ENCODE measurements around the gene CMKLR1.
A peak's percentile ranks its signal among the peaks of the same experiment; 100 is the strongest.

CMKLR1 gene, protein sequence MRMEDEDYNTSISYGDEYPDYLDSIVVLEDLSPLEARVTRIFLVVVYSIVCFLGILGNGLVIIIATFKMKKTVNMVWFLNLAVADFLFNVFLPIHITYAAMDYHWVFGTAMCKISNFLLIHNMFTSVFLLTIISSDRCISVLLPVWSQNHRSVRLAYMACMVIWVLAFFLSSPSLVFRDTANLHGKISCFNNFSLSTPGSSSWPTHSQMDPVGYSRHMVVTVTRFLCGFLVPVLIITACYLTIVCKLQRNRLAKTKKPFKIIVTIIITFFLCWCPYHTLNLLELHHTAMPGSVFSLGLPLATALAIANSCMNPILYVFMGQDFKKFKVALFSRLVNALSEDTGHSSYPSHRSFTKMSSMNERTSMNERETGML

DNA sequence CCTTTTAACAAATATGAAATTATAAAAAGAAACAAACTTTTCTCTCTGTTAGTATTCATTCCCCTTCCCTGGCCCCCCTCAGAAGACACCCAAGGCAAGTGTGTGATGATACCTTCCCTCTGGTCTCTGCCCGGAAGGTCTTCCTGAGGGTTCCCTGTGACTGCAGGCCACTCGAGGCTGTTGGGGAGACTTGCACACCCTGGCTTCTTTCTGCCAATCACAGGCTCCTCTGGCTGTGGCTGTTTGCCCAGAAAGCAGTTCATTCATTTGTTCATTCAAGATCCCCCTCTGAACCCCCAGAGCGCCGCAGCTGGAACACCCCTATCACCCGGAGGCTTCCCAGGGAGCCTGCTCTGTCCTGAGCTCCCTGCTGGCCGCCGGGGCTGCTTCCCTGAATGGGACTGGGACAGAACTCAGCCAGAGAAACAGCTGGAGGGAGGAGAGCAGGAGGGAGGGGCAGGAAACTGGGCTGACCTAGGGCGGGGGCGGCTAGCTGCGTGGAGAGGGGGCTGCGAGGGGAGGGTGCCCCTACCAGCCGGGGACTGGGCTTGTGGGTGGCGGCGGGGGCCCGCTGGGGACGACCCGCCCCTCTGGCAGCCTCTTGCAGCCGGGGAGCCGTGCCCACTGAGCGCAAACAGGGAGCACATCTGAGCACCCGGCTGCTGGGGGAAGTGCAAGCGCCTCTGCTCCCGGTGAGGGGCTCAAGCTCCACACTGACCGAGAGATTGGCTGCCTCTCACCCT is at the start of gene CMKLR1:
CMKLR1 (minus strand) TSS at position 397 of the 743 bp plus-strand sequence. CDS start 45,720 bp downstream, outside the sequence.
- no peak within 1 kb of the TSS for H3K9ac ChIP-seq
- no peak within 1 kb of the TSS for H3K27ac ChIP-seq
- no peak within 1 kb of the TSS for H3K4me3 ChIP-seq
- no peaks in the 10 kb centered on the region for H3K9me3 ChIP-seq
- peaks cover 11% of the 10 kb centered on the region; the same call in 1 of the 2 replicates for H3K4me1 ChIP-seq
- H4K20me1 ChIP-seq = peaks cover 40% of the 10 kb centered on the region; the same call in 1 of the 2 replicates
- H3K36me3 ChIP-seq = no peaks in the 10 kb centered on the region
- peaks cover 64% of the 10 kb centered on the region for H3K27me3 ChIP-seq
- no peak for TF ChIP-seq Cebpa-rat (IDR thresholded peaks at IDR 0.05)
- H3K4me2 ChIP-seq = peak within 1 kb of the TSS; percentile 2; the same call in 1 of the 2 replicates

DNA sequence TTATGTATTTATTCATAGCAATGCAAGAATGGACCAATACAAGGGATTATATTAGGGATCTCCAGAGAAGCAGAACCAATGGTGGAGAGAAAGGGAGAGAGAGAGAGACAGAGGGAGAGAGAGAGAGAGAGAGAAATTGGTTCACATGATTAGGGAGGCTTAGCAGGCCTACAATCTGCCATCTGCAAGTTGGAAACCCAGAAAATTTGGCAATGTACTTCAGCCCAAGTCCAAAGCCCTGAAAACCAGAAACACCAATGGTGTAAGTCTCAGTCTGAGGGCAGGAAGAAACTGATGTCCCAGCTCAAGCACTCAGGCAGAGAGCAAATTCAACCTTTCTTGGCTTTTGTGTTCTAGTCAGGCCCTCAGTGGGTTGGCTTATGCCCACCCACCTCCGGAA is 48.7 kb upstream of the CMKLR1 start:
- no peak overlapping the region for H3K4me3 ChIP-seq
- no peaks in the 10 kb centered on the region for H3K36me3 ChIP-seq
- H3K9ac ChIP-seq = no peak overlapping the region
- H3K27me3 ChIP-seq = no peaks in the 10 kb centered on the region
- H3K9me3 ChIP-seq = peaks cover 15% of the 10 kb centered on the region
- H3K27ac ChIP-seq = no peak overlapping the region
- no peak for TF ChIP-seq Cebpa-rat (IDR thresholded peaks at IDR 0.05)
- no peaks in the 10 kb centered on the region for H3K4me1 ChIP-seq
- no peak overlapping the region for H3K4me2 ChIP-seq
- no peaks in the 10 kb centered on the region for H4K20me1 ChIP-seq

DNA sequence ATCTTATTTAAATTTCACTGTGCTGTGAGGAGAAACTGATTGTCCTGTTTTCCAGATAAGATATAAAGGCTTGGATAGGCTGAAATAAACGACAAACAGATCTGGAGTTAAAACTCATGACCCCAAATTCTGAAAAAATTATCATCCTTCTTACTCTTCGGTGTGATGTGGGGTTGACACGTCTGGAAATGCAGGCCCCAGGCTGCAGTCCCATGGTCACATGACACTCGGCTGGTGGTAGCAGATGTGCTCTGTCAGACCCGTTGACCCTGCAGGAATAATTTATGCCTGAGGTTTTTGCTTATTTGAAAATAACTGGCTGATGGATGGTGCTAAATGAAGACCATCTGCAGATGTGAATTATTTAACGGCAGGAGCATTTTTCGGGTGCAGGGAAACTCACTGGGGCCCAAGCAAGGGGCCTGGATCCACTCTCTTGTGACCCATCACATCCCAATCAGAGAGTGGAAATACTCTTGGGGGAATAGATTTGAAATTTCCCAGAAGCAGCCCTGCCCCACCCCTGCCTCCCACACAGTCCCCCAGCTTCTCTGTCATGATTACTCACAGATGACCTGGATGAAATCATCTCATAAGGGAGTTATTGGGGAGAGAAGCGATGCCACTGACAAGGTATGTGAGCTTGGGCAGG is 47.7 kb upstream of the CMKLR1 start:
- Histone ChIP-seq H3K27me3 (no peaks in the 10 kb centered on the region), H4K20me1 (no peaks in the 10 kb centered on the region), H3K9me3 (peaks cover 15% of the 10 kb centered on the region), H3K27ac (no peak overlapping the region), H3K4me1 (no peaks in the 10 kb centered on the region), H3K4me3 (no peak overlapping the region), H3K9ac (no peak overlapping the region), H3K4me2 (no peak overlapping the region), H3K36me3 (no peaks in the 10 kb centered on the region)
- TF ChIP-seq Cebpa-rat (IDR thresholded peaks at IDR 0.05) = no peak

DNA sequence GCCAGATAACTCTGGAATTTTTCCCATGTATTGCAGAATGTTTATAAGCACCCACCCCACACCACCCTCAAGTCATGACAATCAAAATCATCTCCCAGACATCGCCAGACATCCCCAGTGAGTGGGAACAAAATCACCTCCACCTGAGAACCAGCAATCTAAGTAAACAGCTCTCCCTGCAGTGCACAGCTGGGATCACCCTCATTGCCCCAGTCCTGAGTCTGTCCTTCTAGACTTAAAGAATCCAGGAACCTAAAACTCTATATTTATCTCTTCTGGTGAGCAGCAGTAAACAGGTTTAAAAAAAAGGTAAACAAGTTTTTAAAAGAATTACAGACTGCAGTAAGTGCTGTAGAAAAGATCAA is 43.3 kb upstream of the CMKLR1 start:
- TF ChIP-seq Cebpa-rat (IDR thresholded peaks at IDR 0.05) = no peak
- Histone ChIP-seq H3K4me2 (no peak overlapping the region), H3K4me1 (no peaks in the 10 kb centered on the region), H3K4me3 (no peak overlapping the region), H3K27ac (no peak overlapping the region), H4K20me1 (no peaks in the 10 kb centered on the region), H3K36me3 (no peaks in the 10 kb centered on the region), H3K9me3 (peaks cover 15% of the 10 kb centered on the region), H3K27me3 (no peaks in the 10 kb centered on the region), H3K9ac (no peak overlapping the region)

DNA sequence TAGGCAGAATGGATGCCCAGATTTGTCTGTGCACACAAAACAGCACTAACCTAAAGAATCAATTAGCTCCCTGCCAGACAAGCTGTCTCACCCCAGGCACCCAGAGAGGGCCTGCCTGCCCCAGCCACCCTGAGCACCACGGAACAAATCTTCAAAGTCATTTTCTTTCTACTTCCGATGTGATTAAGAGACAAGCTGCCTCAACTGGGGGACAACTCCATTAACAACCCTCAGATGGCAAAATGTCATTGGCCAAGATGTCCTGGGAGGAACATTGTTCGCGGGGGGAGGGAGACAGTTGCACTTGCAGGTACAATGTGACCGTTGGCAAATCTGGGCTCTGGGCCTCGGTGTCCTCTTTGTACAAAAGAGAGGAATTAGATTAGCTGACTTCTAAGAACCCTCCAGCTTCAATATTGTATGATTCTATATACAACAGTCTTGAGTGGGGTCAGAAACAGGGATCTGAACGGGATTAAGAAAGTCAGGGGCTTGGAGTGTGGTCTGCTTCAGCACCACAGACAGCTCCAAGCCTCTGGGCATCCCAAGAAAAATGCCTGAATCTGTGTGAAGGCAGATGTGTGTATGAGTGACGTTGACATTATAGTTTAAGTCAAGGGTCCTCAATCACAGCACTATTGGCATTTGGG is 42.8 kb upstream of the CMKLR1 start:
- no peaks in the 10 kb centered on the region for H4K20me1 ChIP-seq
- no peak overlapping the region for H3K27ac ChIP-seq
- TF ChIP-seq Cebpa-rat (IDR thresholded peaks at IDR 0.05) = no peak
- H3K4me2 ChIP-seq = no peak overlapping the region
- no peaks in the 10 kb centered on the region for H3K27me3 ChIP-seq
- no peaks in the 10 kb centered on the region for H3K4me1 ChIP-seq
- H3K9ac ChIP-seq = no peak overlapping the region
- no peaks in the 10 kb centered on the region for H3K36me3 ChIP-seq
- peaks cover 15% of the 10 kb centered on the region for H3K9me3 ChIP-seq
- no peak overlapping the region for H3K4me3 ChIP-seq

DNA sequence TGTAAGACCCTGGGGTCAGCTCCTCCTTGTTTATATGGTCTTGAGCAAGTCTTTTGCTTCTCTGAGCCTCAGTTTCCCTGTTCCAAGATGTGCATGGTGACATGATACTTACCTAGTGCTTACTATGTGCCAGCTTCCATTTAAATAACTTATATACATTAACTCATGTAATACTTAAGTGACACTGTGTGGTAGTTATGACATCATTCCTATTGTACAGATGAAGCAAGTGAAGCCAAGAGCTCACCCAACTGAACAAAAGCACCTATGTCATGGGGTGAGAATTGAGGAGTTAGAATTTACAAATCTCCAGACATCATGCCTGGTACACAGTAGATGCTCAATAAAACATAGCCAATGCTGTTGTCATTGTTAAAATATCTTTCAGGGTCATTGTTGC is 41.3 kb upstream of the CMKLR1 start:
- H3K27me3 ChIP-seq = no peaks in the 10 kb centered on the region
- H3K27ac ChIP-seq = no peak overlapping the region
- no peak overlapping the region for H3K4me2 ChIP-seq
- H4K20me1 ChIP-seq = no peaks in the 10 kb centered on the region
- TF ChIP-seq Cebpa-rat (IDR thresholded peaks at IDR 0.05) = no peak
- H3K4me3 ChIP-seq = no peak overlapping the region
- no peaks in the 10 kb centered on the region for H3K36me3 ChIP-seq
- H3K4me1 ChIP-seq = no peaks in the 10 kb centered on the region
- H3K9me3 ChIP-seq = peaks cover 25% of the 10 kb centered on the region
- no peak overlapping the region for H3K9ac ChIP-seq

DNA sequence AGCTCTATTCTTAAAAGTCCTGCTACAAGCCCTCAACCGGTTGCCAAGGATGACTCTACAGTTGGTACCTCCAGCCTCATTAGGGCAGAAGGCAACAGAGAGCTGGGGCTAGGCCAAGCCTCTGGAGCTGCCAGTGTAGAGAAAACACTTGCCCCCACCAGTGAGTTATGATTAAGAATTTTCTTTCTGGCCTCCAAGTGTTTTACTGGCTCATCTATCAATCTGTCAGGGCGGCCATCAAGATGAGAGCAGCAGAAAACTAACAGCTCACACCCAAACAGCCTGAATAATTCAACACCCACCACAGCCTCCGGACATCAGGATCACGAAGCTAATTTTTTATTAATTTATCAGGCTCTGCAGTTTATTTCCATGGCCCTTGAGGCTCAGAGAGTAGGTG is 40.7 kb upstream of the CMKLR1 start:
- H3K4me3 ChIP-seq = no peak overlapping the region
- H3K36me3 ChIP-seq = no peaks in the 10 kb centered on the region
- no peaks in the 10 kb centered on the region for H4K20me1 ChIP-seq
- no peak overlapping the region for H3K27ac ChIP-seq
- no peaks in the 10 kb centered on the region for H3K27me3 ChIP-seq
- H3K9ac ChIP-seq = no peak overlapping the region
- no peak for TF ChIP-seq Cebpa-rat (IDR thresholded peaks at IDR 0.05)
- H3K4me1 ChIP-seq = no peaks in the 10 kb centered on the region
- no peak overlapping the region for H3K4me2 ChIP-seq
- H3K9me3 ChIP-seq = peaks cover 23% of the 10 kb centered on the region

DNA sequence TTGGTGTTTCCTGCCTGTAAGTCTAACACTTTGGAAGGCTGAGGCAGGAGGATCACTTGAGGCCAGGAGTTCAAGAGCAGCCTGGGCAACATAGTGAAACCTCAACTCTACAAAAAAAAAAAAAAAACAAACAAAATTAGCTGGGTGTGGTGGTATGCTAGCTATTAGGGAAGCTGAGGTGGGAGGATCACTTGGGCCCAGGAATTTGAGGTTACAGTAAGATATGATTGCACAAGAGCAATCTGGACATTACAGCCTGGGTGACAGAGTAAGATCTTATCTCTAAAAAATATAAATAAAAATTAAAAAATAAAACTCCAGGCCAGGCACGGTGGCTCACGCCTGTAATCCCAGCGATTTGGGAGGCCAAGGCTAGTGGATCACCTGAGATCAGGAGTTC is 39.8 kb upstream of the CMKLR1 start:
- TF ChIP-seq Cebpa-rat (IDR thresholded peaks at IDR 0.05) = no peak
- no peak overlapping the region for H3K4me3 ChIP-seq
- no peaks in the 10 kb centered on the region for H3K27me3 ChIP-seq
- no peaks in the 10 kb centered on the region for H3K36me3 ChIP-seq
- no peak overlapping the region for H3K9ac ChIP-seq
- H3K9me3 ChIP-seq = peaks cover 25% of the 10 kb centered on the region
- no peak overlapping the region for H3K27ac ChIP-seq
- H3K4me2 ChIP-seq = no peak overlapping the region
- H4K20me1 ChIP-seq = no peaks in the 10 kb centered on the region
- H3K4me1 ChIP-seq = no peaks in the 10 kb centered on the region

DNA sequence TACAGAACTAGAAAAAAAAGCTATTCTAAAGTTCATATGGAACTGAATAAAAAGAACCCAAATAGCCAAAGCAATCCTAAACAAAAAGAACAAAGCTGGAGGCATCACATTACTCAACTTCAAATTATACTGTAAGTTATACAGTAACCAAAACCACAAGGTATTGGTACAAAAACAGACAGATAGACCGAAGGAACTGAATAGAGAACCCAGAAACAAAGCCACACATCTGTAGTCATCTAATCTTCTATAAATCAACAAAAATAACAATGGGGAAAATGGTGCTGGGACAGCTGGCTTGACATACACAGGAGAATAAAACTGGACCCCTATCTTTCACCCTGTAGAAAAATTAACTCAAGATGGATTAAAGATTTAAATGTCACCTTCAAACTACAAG is 38.1 kb upstream of the CMKLR1 start:
- H3K9me3 ChIP-seq = peaks cover 35% of the 10 kb centered on the region
- no peak for TF ChIP-seq Cebpa-rat (IDR thresholded peaks at IDR 0.05)
- H3K4me2 ChIP-seq = no peak overlapping the region
- no peaks in the 10 kb centered on the region for H3K36me3 ChIP-seq
- no peak overlapping the region for H3K4me3 ChIP-seq
- H3K4me1 ChIP-seq = no peaks in the 10 kb centered on the region
- H3K9ac ChIP-seq = no peak overlapping the region
- H3K27ac ChIP-seq = no peak overlapping the region
- H4K20me1 ChIP-seq = no peaks in the 10 kb centered on the region
- H3K27me3 ChIP-seq = no peaks in the 10 kb centered on the region
